Tibial nerve (tissue), 4 donors: ENCODE results near the gene KPTN. TPM values are rescaled to one million over a fixed set of nuclear protein-coding genes. Genes with fewer than 3 reads are reported as not detected.

ENCODE experiments used
- DNase-seq, 2 donors: peaks; one replicate each; pipeline ENCODE4 v3.0.0-alpha.2; 2019; ENCODE audit warnings: low spot score in 2 of 2
- H3K27ac ChIP-seq, 4 donors: fragments of 200-600 bp; sonication (generic) in 3 of 4; one replicate each; pipeline ENCODE4 v1.5.1; 2017 to 2019; ENCODE audit warnings: mild to moderate bottlenecking in 1 of 4
- H3K27me3 ChIP-seq, 2 donors: fragments of 200-600 bp; sonication (generic) in 1 of 2; one replicate each; pipeline versions ENCODE4 v1.5.1 to v1.6.0; 2017 to 2019
- H3K36me3 ChIP-seq, 3 donors: fragments of 200-600 bp; sonication (generic); one replicate each; pipeline ENCODE4 v1.5.1; 2018 to 2019
- H3K4me1 ChIP-seq, 4 donors: fragments of 200-600 bp; sonication (generic) in 3 of 4; one replicate each; pipeline ENCODE4 v1.5.1; 2017 to 2019
- H3K4me3 ChIP-seq, 4 donors: fragments of 200-600 bp; sonication (generic) in 3 of 4; one replicate each; pipeline ENCODE4 v1.5.1; 2017 to 2019; ENCODE audit warnings: mild to moderate bottlenecking in 1 of 4, moderate library complexity in 1 of 4
- H3K9me3 ChIP-seq, 4 donors: fragments of 200-600 bp; sonication (generic) in 3 of 4; one replicate each; pipeline ENCODE4 v1.5.1; 2017 to 2019
- EP300 ChIP-seq, 2 donors: sonication (generic); formaldehyde crosslinking; IDR thresholded peaks; one replicate each; pipeline ENCODE4 v1.6.1; 2017; ENCODE audit warnings: antibody characterized with exemption in 2 of 2, mild to moderate bottlenecking in 1 of 2
- POLR2A ChIP-seq, 2 donors: fragments of 450-650 bp; IDR thresholded peaks; one replicate each; pipeline ENCODE4 v1.6.1; 2017; ENCODE audit warnings: antibody characterized with exemption in 2 of 2, mild to moderate bottlenecking in 2 of 2, moderate library complexity in 2 of 2
- WGBS, 2 donors: methylation state at CpG; one replicate each; pipeline ENCODE4 v1.1.5; 2018; 5-methylcytosine and 5-hydroxymethylcytosine counted together
- total RNA-seq, 4 donors: library from RNA; depleted of rRNA; stranded (reverse); fragments of >200 nt; gene quantifications; one replicate each; pipeline ENCODE4 v1.1.0, GENCODE V29; 2016
- TF ChIP-seq, protein P1 (sequence below), 5 experiments: fragments of 200-600 bp in 3 of 5; fragments of 450-650 bp in 2 of 5; sonication (generic) in 3 of 5; IDR thresholded peaks; one replicate each; pipeline ENCODE4 v1.5.1; 2016 to 2019; ENCODE audit warnings: antibody characterized with exemption in 5 of 5, mild to moderate bottlenecking in 3 of 5, moderate library complexity in 2 of 5

KPTN gene
- total RNA-seq, 4 donors from 2014 or later = 3.1 to 10.8 (median 8.2) TPM

DNA sequence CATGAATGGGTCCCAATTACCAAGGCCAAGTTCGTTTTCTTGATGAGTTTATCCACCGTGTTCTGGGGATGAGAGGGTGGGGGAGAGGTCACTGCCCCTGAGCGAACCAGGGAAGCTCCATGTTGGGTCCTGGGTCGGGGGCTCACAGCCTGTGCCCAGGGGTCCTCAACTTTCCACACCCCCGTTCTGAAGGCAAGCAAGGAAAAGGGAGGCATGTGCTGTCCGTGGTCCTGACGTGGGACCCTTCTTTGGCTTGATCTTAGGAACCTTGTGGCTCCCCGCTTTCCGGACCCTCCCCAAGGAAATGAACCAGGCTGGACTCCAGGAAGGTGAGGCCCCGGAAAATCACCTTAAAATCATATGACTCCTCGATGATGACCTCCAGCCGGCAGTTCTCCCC is 46.5 kb downstream of the KPTN start:
- H3K27me3 ChIP-seq = peaks cover 0 to 93% of the 10 kb centered on the region in 2 donors
- TF ChIP-seq EP300 (IDR thresholded peaks at IDR 0.05) (no peak), POLR2A (IDR thresholded peaks at IDR 0.05) (no peak)
- TF ChIP-seq, protein P1, sequence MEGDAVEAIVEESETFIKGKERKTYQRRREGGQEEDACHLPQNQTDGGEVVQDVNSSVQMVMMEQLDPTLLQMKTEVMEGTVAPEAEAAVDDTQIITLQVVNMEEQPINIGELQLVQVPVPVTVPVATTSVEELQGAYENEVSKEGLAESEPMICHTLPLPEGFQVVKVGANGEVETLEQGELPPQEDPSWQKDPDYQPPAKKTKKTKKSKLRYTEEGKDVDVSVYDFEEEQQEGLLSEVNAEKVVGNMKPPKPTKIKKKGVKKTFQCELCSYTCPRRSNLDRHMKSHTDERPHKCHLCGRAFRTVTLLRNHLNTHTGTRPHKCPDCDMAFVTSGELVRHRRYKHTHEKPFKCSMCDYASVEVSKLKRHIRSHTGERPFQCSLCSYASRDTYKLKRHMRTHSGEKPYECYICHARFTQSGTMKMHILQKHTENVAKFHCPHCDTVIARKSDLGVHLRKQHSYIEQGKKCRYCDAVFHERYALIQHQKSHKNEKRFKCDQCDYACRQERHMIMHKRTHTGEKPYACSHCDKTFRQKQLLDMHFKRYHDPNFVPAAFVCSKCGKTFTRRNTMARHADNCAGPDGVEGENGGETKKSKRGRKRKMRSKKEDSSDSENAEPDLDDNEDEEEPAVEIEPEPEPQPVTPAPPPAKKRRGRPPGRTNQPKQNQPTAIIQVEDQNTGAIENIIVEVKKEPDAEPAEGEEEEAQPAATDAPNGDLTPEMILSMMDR (IDR thresholded peaks at IDR 0.05) = no peak
- no peaks in the 10 kb centered on the region for H3K4me1 ChIP-seq
- H3K9me3 ChIP-seq = no peaks in the 10 kb centered on the region
- WGBS, 2 donors = 33 to 38% methylated on average over 12 of the region's 12 CpGs
- H3K4me3 ChIP-seq = no peak overlapping the region
- no peaks in the 10 kb centered on the region for H3K36me3 ChIP-seq
- H3K27ac ChIP-seq = no peak overlapping the region
- DNase-seq = no peak

DNA sequence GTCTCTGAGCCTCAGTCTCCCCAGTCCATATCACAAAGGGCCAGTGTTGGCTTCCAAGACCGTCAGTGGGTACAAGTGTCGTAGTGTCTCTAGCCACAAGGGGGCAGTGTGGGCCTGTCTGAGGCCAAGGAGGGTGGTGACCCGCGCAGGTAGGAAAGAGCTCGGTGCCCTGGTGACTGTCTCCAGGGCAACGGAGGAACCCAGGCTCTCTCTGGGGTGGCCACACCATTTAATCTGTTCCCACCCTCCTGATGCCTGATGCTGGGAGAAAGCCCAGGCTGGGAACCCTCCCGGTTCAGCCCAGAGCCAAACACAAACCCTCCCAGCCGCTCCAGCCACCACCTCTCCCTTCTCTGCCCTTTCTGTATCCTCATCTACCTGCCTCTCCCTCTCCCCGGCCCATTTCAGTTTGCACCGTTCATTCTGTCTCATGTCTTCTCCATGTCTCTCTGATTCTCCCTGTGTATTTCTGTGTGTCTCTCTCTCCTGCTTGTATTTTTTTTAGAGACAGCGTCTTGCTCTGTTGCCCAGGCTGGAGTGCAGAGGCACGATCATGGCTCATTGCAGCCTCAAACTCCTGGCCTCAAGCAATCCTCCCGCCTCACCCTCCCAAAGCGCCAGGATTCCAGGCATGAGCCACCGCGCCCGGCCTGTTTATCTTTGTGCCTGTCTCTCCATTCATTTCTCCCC is 47.2 kb downstream of the KPTN start:
- no peak for TF ChIP-seq POLR2A (IDR thresholded peaks at IDR 0.05)
- TF ChIP-seq, protein P1 (IDR thresholded peaks at IDR 0.05) = peak; percentile 67 to 94 (median 86)
- no peak for TF ChIP-seq EP300 (IDR thresholded peaks at IDR 0.05)
- DNase-seq = peak; percentile 68 to 82
- peaks cover 0 to 93% of the 10 kb centered on the region in 2 donors for H3K27me3 ChIP-seq
- 30 to 31% methylated on average over 17 of the region's 17 CpGs for WGBS, 2 donors
- H3K4me3 ChIP-seq = no peak overlapping the region
- no peak overlapping the region for H3K27ac ChIP-seq
- no peaks in the 10 kb centered on the region for H3K4me1 ChIP-seq
- no peaks in the 10 kb centered on the region for H3K36me3 ChIP-seq
- H3K9me3 ChIP-seq = no peaks in the 10 kb centered on the region

GRCh38 chr19:47435883-47436417 is 48.1 kb downstream of the KPTN start:
- H3K9me3 ChIP-seq = no peaks in the 10 kb centered on the region
- H3K27me3 ChIP-seq = peaks cover 0 to 93% of the 10 kb centered on the region in 2 donors
- no peak for TF ChIP-seq POLR2A (IDR thresholded peaks at IDR 0.05)
- TF ChIP-seq, protein P1 (IDR thresholded peaks at IDR 0.05) = no peak
- TF ChIP-seq EP300 (IDR thresholded peaks at IDR 0.05) = no peak
- H3K4me3 ChIP-seq = no peak overlapping the region
- DNase-seq = no peak
- no peak overlapping the region for H3K27ac ChIP-seq
- no peaks in the 10 kb centered on the region for H3K36me3 ChIP-seq
- no peaks in the 10 kb centered on the region for H3K4me1 ChIP-seq
- WGBS, 2 donors = 76 to 78% methylated on average over 6 of the region's 6 CpGs

- no peak overlapping the region for H3K27ac ChIP-seq
- DNase-seq = no peak
Observed at GRCh38 chr19:47435196-47435595, 48.8 kb downstream of the KPTN start.

DNA sequence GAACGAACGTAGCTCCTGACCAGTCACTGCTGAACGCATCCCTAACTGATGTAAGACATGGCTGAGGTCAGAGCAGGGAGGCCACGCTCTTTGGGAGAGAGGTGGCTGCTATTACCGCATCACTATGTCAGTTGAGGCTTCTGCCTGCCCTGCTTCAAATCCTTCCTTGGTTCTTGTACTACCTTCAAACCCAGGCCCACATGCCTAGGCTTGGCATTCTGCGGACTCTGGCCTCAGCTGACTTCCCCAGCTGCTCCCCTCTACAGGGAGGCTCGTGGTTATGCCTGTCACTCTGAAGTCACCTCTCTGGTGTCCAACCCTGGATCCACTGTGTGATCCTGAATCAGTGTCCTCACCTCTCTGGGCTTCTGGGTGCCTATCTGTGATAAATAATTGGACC is 49.9 kb downstream of the KPTN start:
- no peak for TF ChIP-seq EP300 (IDR thresholded peaks at IDR 0.05)
- TF ChIP-seq POLR2A (IDR thresholded peaks at IDR 0.05) = no peak
- TF ChIP-seq, protein P1 (IDR thresholded peaks at IDR 0.05) = no peak
- no peak overlapping the region for H3K4me3 ChIP-seq
- H3K27ac ChIP-seq = no peak overlapping the region
- peaks cover 0 to 16% (median 6%) of the 10 kb centered on the region in 4 donors for H3K4me1 ChIP-seq
- no peak for DNase-seq
- H3K27me3 ChIP-seq = peaks cover 0 to 97% of the 10 kb centered on the region in 2 donors
- WGBS, 2 donors = 71 to 73% methylated on average over 7 of the region's 7 CpGs
- no peaks in the 10 kb centered on the region for H3K9me3 ChIP-seq
- H3K36me3 ChIP-seq = no peaks in the 10 kb centered on the region

More at GRCh38 chr19:47435196-47435595, 48.8 kb downstream of the KPTN start:
- Histone ChIP-seq H3K9me3 (no peaks in the 10 kb centered on the region), H3K4me3 (no peak overlapping the region), H3K36me3 (no peaks in the 10 kb centered on the region), H3K27me3 (peaks cover 0 to 93% of the 10 kb centered on the region in 2 donors), H3K4me1 (peaks cover 0 to 5% (median 2%) of the 10 kb centered on the region in 4 donors)
- TF ChIP-seq, protein P1 (IDR thresholded peaks at IDR 0.05) = no peak
- TF ChIP-seq EP300 (IDR thresholded peaks at IDR 0.05) (no peak), POLR2A (IDR thresholded peaks at IDR 0.05) (no peak)
- 54 to 57% methylated on average over 16 of the region's 16 CpGs for WGBS, 2 donors
